SHP77 treated with DMSO at 0.1 percent for 48 hours (cell line): ENCODE results near the gene VPS45.

ENCODE experiments used
- DNase-seq: peaks from one replicate; lab custom pipeline; 2025; lab: John Stamatoyannopoulos, UW

VPS45 gene

DNA sequence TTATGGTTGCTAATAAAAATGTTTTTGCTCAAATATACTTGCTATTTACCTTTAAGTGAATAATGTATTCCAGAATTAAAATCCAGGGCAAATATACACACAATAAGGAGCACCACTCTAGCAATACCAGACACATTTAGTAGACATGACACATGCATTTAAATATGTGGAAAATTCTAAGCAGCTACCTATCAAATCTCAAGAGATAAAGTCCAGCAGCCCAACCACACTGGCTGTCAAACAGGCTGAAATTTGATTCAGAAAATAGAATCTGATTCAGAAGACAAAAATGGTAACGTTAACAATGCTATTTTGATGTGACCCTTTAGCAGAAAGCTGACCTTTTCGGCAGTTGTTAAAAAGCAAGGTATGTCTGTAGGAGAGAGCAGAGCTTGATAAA, 124.4 kb downstream of the VPS45 start:
- DNase-seq: no peak

DNA sequence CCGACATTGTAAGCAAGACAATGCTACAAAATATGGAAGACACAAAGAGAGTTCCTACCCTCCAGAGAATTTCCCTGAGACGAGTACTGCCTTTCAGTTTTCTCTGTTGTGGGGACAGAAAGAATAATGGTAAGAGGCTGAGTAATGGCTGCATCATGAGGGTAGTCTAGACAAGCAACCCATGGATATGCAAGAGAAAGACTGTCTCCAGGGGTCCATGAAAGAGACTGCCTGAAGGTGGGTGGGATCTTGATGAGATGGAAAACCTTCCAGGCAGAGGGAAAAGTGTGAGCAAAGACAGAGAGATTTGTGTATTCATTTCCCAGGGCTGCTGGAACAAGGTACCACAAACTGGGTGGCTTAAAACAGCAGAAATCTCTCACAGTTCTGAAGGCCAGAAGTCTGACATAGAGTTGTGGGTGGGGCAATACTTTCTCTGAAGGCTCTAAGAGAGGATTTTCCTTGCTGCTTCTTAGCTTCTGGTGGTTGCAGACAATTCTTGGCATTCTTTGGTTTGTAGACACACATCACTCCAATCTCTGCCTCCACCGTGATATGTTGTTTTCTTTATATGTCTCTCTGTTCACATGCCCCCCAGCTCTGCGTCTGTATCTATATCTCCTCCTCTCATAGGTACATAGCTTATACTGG, 126.9 kb downstream of the VPS45 start:
- no peak for DNase-seq
